ENCODE results near the gene GANAB.

Gene GANAB

DNA sequence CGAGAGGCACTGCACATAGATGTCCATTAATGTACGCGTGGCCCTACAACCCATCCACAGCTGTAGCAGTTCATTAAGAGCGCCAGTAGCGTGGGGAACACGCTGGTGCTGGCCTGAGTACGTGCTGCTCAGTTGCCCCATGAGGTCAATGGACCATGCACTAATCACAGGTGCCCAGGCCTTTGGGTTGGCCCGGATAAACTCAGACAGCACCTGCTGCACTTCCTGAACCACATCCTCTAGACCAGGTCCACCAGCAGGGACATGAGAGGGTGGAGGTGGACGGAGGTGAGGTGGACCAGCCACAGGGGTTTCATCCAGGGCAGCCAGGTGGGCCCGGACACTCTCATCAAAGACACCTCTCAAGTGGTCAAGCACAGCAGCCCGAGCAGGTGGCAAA, 3.1 kb upstream of the GANAB start:
- DNase-seq (ENCODE audit: low read depth): no peak
- TF ChIP-seq CTCF (conservative IDR thresholded peaks at IDR 0.05; ENCODE audit: low read length): no peak
- no peak overlapping the region for H3K4me3 ChIP-seq (ENCODE audit: low read length)

DNA sequence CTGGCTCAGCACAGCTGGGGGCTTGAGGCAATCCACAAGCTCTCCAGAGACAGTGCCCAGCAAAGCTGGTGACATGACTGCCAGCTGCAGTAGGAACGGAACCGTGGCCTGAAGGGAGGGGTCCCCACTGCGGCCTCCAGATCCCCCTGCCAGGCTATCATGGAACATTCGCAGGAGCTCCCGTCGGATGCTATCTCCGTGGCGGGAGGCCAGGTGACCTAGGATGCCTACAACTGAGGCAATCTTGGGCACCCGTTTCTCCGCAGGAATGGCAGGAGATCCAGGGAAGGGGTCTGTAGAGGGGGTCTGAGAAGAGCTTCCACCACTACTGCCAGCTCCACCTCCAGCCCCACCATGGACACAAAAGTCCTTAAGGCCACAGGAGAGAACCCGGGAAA, 2.6 kb upstream of the GANAB start:
- no peak for TF ChIP-seq CTCF (conservative IDR thresholded peaks at IDR 0.05; ENCODE audit: low read length)
- no peak for DNase-seq (ENCODE audit: low read depth)

DNA sequence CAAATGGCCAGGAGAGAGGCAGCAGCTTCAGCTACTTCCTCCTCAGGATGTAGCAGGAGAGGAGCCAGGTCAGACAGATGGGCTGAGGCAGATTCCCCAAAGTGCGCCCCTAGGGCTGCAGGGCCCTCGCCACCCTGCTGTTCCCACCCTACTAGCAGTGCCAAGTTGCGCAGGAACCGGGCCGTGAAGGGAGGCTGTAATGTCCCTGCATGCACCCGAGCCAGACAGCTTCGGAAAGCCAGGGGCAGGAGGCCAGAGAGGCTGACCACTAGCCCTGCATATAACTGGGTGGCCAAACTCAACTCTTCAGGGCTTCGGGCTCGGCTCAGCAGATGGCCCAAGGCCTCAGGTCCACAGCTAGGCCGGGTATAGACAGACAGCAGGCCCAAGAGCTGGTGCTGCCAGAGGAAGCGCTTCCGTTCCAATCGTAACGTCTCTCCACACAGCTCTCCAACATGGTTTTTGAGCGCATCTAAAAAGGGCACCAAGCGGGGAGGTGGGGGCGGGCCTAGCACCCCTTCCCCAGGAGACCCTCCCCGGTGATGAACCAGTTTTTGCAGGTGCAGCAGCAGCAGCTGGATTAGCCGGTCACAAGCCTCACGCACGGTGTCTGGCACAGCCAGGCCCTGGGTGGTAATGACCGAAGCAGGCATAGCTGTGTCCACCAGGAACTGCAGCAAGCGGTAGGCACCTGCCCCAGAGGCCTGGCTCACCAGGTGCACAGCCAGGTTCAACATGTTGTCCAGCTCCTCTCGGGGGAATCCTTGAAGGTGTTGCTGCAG, 2.0 kb upstream of the GANAB start:
- no peak for DNase-seq (ENCODE audit: low read depth)
- no peak overlapping the region for H3K4me3 ChIP-seq (ENCODE audit: low read length)
- TF ChIP-seq CTCF (conservative IDR thresholded peaks at IDR 0.05; ENCODE audit: low read length): no peak

More for the DNA sequence above, 2.6 kb upstream of the GANAB start:
- H3K4me3 ChIP-seq (ENCODE audit: low read length): no peak overlapping the region

DNA sequence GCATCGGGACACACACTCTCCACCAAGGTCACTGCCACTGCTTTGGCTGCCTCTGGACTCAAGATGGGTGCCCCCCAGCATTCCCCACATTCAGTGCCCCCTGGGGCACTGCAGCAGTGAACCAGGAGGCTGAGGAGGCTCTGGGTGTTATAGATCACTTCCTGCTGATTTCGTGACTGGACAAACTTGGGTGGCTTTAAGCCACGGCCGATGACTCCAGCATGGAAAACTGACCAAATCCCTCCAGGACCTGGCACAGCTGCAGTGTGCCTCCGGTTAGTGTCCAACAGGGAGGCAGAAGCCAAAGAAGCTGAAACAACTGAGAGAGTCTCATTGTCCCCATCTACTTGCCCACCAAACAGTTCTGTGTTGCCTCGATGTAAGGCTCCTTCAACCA, 1.2 kb upstream of the GANAB start:
- no peak for DNase-seq (ENCODE audit: low read depth)
- no peak for TF ChIP-seq CTCF (conservative IDR thresholded peaks at IDR 0.05; ENCODE audit: low read length)
- H3K4me3 ChIP-seq (ENCODE audit: low read length): no peak overlapping the region

- no peak for DNase-seq (ENCODE audit: low read depth)
- H3K4me3 ChIP-seq (ENCODE audit: low read length): peak overlapping the region; percentile 24; the same call in 1 of the 2 replicates
- no peak for TF ChIP-seq CTCF (conservative IDR thresholded peaks at IDR 0.05; ENCODE audit: low read length)
Measured at GRCh38 chr11:62646825-62647608, 604 bp upstream of the GANAB start.

DNA sequence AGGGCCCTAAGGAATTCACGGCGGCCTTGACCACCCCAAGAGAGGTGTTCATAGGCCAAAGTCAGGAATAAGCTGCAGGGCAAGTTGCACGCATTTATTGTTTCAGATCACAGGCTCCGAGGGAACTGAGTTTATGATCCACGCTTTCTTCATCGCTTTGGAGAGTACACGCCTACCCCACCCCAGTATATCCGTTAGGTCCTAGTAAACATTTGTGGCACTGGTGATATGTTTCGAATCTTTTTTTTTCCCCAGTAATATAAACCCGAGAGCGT, 805 bp downstream of the GANAB start:
- DNase-seq (ENCODE audit: low read depth): no peak
- H3K4me3 ChIP-seq (ENCODE audit: low read length): peak overlapping the region; percentile 75
- no peak for TF ChIP-seq CTCF (conservative IDR thresholded peaks at IDR 0.05; ENCODE audit: low read length)

- no peak for DNase-seq (ENCODE audit: low read depth)
- TF ChIP-seq CTCF (conservative IDR thresholded peaks at IDR 0.05; ENCODE audit: low read length): no peak
- no peak overlapping the region for H3K4me3 ChIP-seq (ENCODE audit: low read length)
Measured at GRCh38 chr11:62644220-62644619, 2.2 kb downstream of the GANAB start.

Data from AG10803 (cell line).